ENCODE measurements around the gene SRRM4.

SRRM4 gene

DNA sequence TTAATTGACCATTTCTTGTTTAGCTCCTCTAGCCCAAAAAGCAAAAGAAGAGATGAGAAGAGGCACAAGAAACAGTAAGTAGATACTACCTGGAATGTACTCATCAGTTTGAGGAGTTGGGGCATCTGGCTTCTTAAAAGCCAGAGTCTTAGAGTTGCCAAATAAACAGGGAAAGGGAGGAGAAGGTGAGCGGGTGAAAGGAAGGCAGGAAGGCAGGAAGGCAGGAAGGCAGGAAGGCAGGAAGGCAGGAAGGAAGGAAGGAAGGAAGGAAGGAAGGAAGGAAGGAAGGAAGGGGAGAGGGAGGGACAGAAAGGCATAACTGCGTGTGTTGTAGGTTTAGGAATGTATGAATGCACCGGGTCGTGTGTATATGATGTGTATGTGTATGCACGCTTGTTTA, 140.7 kb downstream of the SRRM4 start:
- no peak for TF ChIP-seq ZFX (IDR thresholded peaks at IDR 0.05; ENCODE audit: borderline replicate concordance)
- TF ChIP-seq CTCF (IDR thresholded peaks at IDR 0.05) = no peak
- H3K27ac ChIP-seq = 0 out of 2 replicates have a peak overlapping the region, but pooled peaks have one; percentile 30

DNA sequence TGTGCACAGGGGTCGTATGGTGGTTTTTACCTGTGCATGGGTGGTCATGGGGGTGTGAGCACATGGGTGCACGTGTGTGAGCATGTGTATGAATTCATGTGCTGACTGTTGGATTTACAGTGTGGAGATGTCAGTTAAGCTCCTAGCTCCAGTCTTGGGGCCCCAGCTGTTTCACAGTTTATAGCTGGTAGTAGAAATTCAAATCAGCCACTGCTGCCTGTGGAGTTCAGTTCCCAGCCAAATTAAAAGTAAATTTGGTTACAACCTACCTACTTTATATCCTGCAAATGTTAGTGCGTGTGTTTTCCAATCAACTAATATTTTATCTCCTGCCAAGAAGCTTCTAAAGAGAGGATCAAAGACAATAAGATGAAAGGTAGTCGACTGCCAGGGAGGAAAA, 141.4 kb downstream of the SRRM4 start:
- TF ChIP-seq CTCF (IDR thresholded peaks at IDR 0.05) (no peak), ZFX (IDR thresholded peaks at IDR 0.05; ENCODE audit: borderline replicate concordance) (no peak)
- 0 out of 2 replicates have a peak overlapping the region, but pooled peaks have one; percentile 30 for H3K27ac ChIP-seq

DNA sequence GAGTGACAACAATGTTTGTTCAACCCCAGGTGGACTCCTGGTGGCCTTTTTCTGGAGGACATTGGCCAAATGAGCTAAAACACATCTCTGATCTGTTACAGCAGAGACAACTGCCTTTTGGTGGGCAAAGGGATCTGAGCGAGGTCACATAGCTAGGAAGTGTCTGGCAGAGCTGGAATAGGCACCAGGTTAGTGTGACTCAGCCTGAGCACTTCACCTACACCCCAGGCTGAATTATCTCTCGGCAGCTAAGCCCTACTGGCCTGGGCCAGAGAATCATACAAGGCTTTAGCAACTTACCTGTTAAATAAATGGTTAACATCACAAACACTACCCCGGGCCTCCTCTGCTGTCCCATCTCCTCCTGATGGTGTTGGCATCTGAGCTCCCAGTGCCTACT, 147.2 kb downstream of the SRRM4 start:
- TF ChIP-seq ZFX (IDR thresholded peaks at IDR 0.05; ENCODE audit: borderline replicate concordance) = no peak
- no peak for TF ChIP-seq CTCF (IDR thresholded peaks at IDR 0.05)
- peak overlapping the region; percentile 26 for H3K27ac ChIP-seq

DNA sequence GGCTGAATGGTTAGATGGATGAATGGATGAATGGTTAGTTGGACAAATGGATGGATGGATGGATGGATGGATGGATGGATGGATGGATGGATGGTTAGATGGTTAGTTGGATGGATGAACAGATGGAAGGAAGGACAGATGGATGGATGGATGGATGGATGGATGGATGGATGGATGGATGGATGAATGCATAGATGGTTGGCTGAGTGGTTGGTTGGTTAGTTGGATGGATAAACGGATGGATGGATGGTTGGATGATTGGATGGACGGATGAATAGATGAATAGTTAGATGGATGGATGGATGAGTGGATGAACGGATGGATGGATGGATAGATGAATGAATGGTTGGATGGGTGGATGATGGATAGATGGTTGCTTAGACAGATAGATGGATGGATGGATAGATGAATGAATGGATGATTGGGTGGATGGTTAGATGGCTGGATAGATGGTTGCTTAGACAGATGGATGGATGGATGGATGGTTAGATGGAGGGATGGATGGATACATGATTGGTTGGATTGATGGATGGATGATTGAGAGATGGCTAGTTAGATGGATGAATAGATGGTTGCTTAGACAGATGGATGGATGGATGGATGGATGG, 148.6 kb downstream of the SRRM4 start:
- TF ChIP-seq ZFX (IDR thresholded peaks at IDR 0.05; ENCODE audit: borderline replicate concordance) (no peak), CTCF (IDR thresholded peaks at IDR 0.05) (no peak)
- H3K27ac ChIP-seq = no peak overlapping the region

DNA sequence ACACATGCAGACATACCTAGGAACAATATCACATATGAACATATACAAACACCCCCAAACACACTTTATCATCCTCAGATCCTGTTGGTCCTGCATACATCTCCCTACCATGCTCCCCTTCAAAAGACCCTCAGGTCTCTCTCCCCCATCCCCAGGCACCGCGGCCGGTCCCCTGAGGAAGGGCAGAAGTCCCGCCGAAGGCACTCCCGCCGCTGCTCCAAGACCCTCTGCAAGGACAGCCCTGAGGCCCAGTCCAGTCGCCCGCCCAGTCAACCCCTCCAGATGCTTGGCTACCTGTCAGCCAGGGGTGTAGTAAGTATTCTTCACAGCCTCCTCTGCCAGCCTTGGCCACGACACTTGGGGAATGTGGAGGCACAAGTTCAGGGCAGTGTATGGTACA, 149.2 kb downstream of the SRRM4 start:
- no peak for TF ChIP-seq CTCF (IDR thresholded peaks at IDR 0.05)
- no peak for TF ChIP-seq ZFX (IDR thresholded peaks at IDR 0.05; ENCODE audit: borderline replicate concordance)
- H3K27ac ChIP-seq = peak overlapping the region; percentile 21; the same call in 1 of the 2 replicates

DNA sequence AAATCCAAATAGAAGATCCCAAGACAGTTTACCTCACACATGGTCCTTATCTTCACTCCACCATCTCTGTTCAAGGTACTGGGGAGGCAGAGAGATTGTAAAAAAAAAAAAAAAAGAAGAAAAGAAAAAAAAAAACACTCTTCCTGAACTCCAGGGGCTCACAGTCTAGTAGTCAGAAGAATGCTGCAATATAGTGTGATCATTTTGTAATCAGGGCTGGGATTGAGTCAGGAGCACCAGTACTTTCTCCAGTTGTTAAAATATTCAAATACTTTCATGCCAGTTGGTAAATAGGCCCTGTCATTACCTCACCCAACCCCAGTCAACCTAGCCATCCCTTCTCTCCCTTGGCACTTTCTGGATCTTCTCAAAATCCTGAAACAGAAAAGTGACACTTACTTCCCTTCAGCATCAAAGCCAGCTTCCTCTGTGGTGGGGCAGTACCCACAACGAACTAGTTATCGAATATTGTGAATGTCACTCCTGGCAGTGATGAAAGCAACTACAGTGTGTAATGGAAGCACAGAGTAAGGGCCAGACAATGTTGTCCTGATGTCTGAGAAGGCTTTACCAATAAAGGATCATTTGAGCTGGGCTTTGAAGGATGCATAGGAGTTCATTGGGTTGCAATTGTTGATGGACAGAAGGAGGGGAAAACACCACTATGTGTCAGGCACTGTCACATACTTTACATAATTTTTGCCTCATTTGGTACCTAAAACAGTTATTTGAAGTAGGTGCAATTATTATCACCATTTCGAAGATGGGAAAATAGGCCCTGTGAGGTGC, 153.1 kb downstream of the SRRM4 start:
- H3K27ac ChIP-seq = peak overlapping the region; percentile 22

More for the DNA sequence above, 153.1 kb downstream of the SRRM4 start:
- no peak for TF ChIP-seq ZFX (IDR thresholded peaks at IDR 0.05; ENCODE audit: borderline replicate concordance)
- TF ChIP-seq CTCF (IDR thresholded peaks at IDR 0.05) = no peak
